ENCODE measurements around the gene SARS1.
A peak's percentile ranks its signal among the peaks of the same experiment; 100 is the strongest.
"Not testable (repeated sequence)": the region's sequence is repeated elsewhere in the genome, so short reads cannot be mapped to it uniquely, and the experiment has no call there.

The SARS1 gene

DNA sequence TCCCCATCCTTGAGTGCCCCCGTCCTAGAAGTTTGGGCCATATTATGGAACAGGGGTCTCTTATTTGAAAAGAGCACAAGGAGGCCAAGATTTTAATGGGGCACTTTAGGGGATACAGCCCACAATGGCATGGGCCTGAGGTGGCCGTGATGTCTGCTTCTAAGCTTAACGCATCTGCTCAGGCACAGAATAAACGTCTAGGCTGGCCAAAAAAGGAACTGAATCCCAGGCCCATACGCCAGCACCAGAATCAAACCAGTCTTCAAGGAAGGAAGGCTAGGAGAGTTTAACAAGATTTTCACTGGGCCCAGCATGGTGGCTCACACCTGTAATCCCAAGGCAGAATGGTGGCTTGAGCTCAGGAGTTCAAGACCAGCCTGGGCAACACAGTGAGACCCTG lies 9.2 kb upstream of the SARS1 start:
- Mint-ChIP-seq H3K36me3 (no peaks in the 10 kb centered on the region), H3K4me3 (no peak overlapping the region), H3K27ac (no peak overlapping the region), H3K27me3 (no peaks in the 10 kb centered on the region), H3K9me3 (ENCODE audit: low read depth) (no peaks in the 10 kb centered on the region), H3K4me1 (ENCODE audit: low read depth) (peaks cover 10% of the 10 kb centered on the region)

DNA sequence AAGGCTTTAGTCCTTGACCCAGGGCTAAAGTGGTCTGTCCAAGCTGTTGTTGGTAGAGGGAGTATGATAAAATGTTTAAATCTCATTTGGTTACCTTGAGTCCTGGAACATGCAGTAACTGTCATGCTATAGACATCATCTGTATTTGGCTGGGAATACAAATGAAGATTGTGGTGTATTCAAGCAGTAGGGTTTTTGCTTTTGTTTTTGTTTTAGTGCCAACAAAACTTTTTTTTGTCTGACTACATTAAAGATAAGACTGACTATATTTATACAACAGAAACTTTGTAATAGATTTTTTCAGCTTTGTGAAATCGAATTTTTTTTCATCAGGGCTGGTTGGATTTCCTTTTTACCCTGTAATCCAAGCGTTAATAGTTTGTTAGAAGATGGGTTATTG lies 7.4 kb upstream of the SARS1 start:
- Mint-ChIP-seq H3K9me3 (ENCODE audit: low read depth) (no peaks in the 10 kb centered on the region), H3K4me1 (ENCODE audit: low read depth) (no peaks in the 10 kb centered on the region), H3K4me3 (no peak overlapping the region), H3K36me3 (no peaks in the 10 kb centered on the region), H3K27me3 (no peaks in the 10 kb centered on the region), H3K27ac (no peak overlapping the region)

DNA sequence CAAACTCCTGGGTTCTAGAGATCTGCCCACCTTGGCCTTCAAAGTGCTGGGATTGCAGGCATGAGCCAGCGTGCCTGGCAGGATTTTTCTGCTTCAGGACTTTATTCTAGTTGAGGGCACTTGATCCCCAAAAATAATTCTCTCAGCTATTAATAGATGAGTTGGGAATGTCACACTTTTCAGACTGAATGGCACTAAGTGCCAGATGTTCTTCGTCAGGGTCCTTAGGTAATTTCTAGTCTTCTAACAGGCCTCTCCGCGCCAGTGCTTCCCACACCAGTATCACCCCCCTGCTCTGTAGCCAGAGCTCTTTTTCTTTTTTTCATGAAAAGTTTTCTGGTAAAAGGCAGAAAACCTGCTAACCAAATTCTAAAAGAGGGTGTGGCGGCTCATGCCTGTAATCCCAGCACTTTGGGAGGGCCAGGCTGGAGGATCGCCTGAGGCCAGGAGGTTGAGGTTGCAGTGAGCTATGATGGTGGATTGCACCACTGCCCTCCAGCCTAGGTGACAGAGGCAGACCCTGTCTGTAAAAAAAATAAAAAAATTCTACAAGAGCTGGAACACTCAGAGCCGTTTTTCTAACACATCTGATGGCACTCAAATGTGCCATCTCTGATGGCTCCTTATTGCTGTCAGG lies 6.1 kb upstream of the SARS1 start:
- Mint-ChIP-seq H3K27me3 (no peaks in the 10 kb centered on the region), H3K36me3 (no peaks in the 10 kb centered on the region), H3K4me1 (ENCODE audit: low read depth) (no peaks in the 10 kb centered on the region), H3K27ac (no peak overlapping the region), H3K4me3 (no peak overlapping the region), H3K9me3 (ENCODE audit: low read depth) (no peaks in the 10 kb centered on the region)

DNA sequence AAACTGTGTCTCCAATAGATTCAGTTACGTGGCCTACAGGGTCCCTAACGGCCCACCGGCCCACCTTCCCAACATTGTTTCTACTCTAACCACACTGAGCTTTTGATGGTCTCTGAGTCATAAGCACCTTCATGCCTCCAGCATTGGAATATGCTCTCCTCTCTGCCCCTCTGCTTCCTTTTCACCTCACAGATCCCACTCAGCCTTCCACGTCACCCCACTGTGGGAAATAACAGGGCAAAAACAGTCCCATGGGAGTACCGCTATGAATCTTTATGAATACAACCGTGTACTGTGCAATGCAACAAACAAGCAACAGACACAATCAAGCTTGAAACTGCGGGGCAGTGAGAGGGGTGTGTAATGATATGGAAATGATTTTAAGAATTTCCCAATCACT lies 5.3 kb upstream of the SARS1 start:
- Mint-ChIP-seq H3K4me3 (no peak overlapping the region), H3K9me3 (ENCODE audit: low read depth) (no peaks in the 10 kb centered on the region), H3K4me1 (ENCODE audit: low read depth) (peaks cover 1% of the 10 kb centered on the region), H3K27me3 (no peaks in the 10 kb centered on the region), H3K27ac (no peak overlapping the region), H3K36me3 (no peaks in the 10 kb centered on the region)

DNA sequence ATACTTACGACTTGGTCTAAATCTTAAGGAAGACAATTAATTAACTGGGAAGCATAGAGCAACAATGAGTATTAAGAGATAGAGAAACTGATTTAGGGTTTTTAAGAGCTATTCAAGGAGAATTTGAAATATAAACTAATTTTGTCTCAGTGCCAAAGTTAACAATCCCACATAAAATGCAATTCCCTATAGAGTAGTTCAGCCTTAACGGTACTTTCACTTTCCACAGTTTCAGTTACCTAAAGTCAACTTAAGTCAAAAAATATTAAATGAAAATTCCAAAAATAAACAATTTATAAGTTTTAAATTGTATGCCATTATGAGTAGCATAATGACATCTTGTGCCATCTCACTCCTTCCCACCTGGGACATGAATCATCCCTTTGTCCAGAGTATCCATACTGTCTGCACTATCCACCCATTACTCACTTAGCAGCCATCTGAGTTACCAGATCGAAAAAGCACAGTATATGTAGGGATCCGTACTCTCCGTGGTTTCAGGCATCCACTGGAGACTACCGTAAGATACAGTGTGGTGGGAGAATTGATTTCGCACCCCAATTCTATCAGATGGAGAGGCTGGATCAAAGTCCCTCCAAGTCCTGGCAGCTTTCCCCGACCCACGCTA lies 4.8 kb upstream of the SARS1 start:
- Mint-ChIP-seq H3K9me3 (ENCODE audit: low read depth) (no peaks in the 10 kb centered on the region), H3K4me3 (no peak overlapping the region)

DNA sequence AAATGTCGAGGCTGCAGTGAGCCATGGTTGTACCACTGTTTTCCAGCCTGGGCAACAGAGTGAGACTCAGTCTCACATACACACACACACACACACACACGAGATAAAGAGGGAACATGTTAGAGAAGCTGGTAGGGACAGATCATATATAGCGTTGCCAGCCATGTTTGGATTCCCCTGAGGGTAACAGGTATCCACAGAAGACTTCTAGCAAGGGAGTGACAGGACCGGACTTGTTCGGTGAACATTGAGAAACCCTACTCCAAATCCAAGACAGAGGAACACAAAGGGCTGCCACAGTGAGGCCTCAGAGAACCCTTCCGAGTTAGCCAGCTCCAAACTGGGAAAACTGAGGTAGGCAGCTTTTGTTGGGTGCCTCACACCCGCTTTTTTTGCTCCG lies 3.7 kb upstream of the SARS1 start:
- Mint-ChIP-seq H3K4me3 (no peak overlapping the region), H3K9me3 (ENCODE audit: low read depth) (no peaks in the 10 kb centered on the region), H3K36me3 (peaks cover 6% of the 10 kb centered on the region), H3K27me3 (no peaks in the 10 kb centered on the region), H3K4me1 (ENCODE audit: low read depth) (peaks cover 8% of the 10 kb centered on the region), H3K27ac (no peak overlapping the region)

More for the DNA sequence above, 4.8 kb upstream of the SARS1 start:
- no peaks in the 10 kb centered on the region for H3K36me3 Mint-ChIP-seq
- no peaks in the 10 kb centered on the region for H3K27me3 Mint-ChIP-seq
- H3K4me1 Mint-ChIP-seq (ENCODE audit: low read depth): peaks cover 2% of the 10 kb centered on the region
- H3K27ac Mint-ChIP-seq: no peak overlapping the region

DNA sequence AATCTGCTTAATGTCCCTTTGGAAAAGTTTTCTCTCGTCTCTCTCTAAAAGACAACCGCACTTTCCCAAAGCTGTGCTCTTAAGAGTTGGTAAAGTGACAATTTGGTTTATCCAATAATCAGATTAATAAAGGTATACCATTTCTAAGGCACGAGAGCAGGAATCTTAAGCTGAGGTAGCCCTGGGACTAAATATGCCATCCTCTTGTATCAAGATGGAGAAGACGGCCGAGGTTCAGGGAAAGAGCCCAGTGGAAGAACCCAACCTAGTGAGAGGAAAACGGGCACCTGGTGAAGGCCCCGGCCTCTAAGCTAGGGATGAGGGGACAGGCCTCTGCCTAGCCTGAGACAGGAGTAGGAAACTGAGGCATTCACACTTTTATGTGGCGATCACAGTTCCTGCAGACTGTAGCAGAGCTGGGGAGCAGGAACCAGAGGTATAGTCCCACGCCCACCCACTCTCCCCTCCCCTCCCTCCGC lies 334 bp upstream of the SARS1 start:
- Mint-ChIP-seq H3K36me3 (peaks cover 13% of the 10 kb centered on the region), H3K4me3 (peak overlapping the region; percentile 98), H3K27ac (peak overlapping the region; percentile 94), H3K4me1 (ENCODE audit: low read depth) (peaks cover 33% of the 10 kb centered on the region), H3K27me3 (no peaks in the 10 kb centered on the region), H3K9me3 (ENCODE audit: low read depth) (no peaks in the 10 kb centered on the region)

DNA sequence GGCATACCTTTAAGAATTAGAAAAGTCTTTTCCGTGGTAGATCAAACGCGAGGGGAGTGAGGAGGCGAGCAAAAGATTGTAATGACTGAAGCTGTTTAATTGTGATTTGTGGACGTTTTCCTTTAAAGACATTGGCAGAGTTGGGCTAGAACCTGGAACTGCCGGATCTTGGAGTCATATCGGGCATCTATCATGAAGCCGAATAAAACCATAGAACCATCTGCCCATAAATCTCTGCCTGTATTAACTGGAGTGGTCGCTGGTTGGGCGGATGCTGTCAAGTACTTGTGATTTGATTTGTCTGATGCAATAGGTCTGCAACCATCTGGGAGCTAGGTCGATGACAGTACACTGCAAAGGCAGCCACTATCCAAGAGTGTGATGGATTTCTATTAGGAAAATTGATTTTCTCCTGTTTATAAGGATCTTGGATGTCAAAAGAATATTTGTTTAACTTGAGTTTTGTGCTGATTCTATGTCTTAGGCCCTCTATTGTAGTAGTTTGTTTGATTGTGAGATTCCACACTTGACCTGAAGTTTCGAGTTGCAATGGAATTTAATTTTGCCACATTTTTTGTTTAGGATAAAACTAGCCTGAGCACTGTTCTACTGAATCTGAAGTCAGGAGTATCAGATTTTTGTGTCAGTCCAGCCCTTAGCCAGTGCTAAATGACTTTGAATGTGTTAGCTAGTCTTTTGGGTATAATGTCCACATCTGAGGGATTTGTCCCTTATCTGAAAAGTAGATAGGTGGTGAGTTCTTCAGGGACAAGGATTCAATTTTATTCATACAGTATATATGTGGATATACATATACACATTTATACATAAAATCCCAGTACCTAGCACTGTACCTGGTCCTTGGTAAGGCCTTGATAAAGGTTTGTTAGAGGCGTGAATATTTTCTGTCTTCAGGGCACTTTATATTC lies 1.2 kb downstream of the SARS1 start:
- H3K4me1 Mint-ChIP-seq (ENCODE audit: low read depth): peaks cover 39% of the 10 kb centered on the region
- H3K27me3 Mint-ChIP-seq: no peaks in the 10 kb centered on the region
- H3K4me3 Mint-ChIP-seq: peak overlapping the region; percentile 98
- H3K27ac Mint-ChIP-seq: peak overlapping the region; percentile 94
- no peaks in the 10 kb centered on the region for H3K9me3 Mint-ChIP-seq (ENCODE audit: low read depth)
- H3K36me3 Mint-ChIP-seq: peaks cover 13% of the 10 kb centered on the region

DNA sequence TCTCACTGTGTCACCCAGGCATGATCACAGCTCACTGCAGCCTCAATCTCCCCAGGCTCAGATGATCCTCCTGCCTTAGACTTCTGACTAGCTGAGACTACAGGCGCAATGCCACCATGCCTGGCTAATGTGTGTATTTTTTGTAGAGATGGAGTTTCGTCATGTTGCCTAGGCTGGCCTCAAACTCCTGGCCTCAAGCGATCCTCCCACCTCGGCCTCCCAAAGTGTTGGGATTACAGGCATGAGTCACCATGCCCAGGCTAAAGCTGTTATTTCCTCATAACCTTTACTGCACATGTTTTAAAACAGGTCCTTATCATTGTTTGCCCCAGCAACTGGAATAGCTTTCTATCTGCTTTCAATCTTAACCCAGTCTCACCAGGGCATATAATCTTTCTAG lies 2.9 kb downstream of the SARS1 start:
- Mint-ChIP-seq H3K27ac (peak overlapping the region; percentile 94), H3K4me1 (ENCODE audit: low read depth) (peaks cover 51% of the 10 kb centered on the region), H3K4me3 (peak overlapping the region; percentile 98), H3K9me3 (ENCODE audit: low read depth) (no peaks in the 10 kb centered on the region), H3K36me3 (peaks cover 15% of the 10 kb centered on the region), H3K27me3 (no peaks in the 10 kb centered on the region)

DNA sequence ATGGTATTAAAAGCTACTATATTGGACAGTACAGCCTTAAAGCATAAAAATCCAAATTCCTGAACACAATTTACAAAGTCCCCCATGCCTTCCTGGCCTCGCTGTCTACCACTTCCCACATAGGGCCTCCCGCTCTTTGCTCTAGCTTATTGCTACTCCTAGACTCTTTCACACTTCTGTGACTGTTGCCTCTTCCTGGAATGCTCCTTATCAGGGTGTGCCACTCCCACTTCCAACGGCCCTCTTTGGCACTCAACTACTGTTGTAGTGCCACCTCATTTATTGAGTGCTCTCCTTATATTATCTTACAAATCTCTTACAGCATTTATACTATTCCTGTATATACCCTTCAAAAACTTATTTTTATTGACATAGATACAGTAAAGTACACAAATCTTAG lies 4.8 kb downstream of the SARS1 start:
- Mint-ChIP-seq H3K36me3 (peaks cover 19% of the 10 kb centered on the region), H3K4me1 (ENCODE audit: low read depth) (peaks cover 60% of the 10 kb centered on the region), H3K27ac (no peak overlapping the region), H3K9me3 (ENCODE audit: low read depth) (no peaks in the 10 kb centered on the region), H3K27me3 (no peaks in the 10 kb centered on the region), H3K4me3 (peak overlapping the region; percentile 53)

DNA sequence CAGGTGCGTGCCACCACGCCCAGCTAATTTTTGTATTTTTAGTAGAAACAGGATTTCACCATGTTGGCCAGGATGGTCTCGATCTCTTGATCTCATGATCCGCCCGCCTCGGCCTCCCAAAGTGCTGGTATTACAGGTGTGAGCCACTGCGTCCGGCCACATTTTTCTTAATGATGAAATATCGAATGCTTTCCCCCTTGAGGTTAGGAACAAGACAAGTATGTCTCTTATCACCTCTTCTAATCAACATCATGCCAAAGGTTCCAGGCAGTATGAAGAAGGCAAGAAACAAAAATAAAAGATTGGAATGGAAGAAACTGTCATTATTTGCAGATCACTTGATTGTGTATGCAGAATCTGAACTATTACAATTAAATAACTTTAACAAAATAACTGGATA lies 7.5 kb downstream of the SARS1 start:
- not testable (repeated sequence) for H3K27ac Mint-ChIP-seq; H3K27me3 Mint-ChIP-seq; H3K9me3 Mint-ChIP-seq (ENCODE audit: low read depth)
- Mint-ChIP-seq H3K36me3 (peaks cover 13% of the 10 kb centered on the region), H3K4me3 (peak overlapping the region; percentile 50), H3K4me1 (ENCODE audit: low read depth) (peaks cover 56% of the 10 kb centered on the region)

DNA sequence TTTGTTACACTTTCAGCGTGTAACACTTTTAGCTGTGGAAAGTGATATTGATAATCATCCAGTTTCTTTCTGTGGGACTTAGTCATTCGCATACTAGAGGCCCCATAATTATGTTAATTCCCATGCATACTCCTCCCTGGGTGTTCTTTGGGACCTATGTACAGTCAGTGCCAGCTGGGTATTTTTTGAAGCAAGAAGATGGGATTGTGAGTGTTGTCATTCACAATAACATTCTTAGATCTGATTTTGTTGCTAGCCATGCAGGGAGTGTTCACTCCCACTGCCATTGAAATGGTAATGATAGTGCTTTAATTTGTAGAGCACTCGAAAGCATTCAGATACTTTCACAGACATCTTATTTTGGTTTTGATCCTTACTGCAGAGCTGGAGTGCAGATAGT lies 11.6 kb downstream of the SARS1 start:
- H3K36me3 Mint-ChIP-seq: peaks cover 13% of the 10 kb centered on the region
- H3K27me3 Mint-ChIP-seq: no peaks in the 10 kb centered on the region
- H3K27ac Mint-ChIP-seq: peak overlapping the region; percentile 38
- H3K4me3 Mint-ChIP-seq: no peak overlapping the region
- H3K9me3 Mint-ChIP-seq (ENCODE audit: low read depth): no peaks in the 10 kb centered on the region
- peaks cover 34% of the 10 kb centered on the region for H3K4me1 Mint-ChIP-seq (ENCODE audit: low read depth)

DNA sequence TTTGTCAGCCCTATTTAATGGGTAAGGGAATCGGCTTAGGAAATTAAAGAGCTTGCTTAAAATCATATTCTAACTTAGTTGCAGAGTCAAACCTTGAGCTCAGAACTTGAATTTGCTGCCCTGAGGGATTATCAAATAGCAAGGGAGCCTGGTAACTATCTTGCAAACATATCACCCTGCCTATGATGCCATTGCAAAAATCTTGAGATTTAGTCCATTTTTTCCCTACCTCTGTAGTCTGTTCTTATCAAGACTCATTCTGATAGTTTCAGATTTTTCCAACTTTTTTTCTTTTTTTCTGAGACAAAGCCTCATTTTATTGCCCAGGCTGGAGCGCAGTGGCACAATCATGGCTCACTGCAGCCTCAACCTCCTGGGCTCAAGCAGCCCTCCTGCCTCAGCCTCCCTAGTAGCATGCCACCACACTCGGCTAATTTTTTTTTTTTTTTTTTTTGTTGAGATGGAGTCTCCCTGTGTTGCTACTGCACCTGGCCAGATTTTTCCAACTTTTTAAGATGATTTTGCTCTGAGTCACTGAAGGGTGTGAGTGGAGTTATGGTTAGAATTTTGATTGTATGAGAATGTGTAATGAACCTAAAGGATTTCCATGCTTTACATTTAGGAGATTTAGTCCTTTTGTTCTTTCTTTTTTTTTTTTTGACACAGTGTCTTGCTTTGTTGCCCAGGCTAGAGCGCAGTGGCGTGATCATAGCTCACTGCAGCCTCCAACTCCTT lies 12.2 kb downstream of the SARS1 start:
- H3K4me3 Mint-ChIP-seq: no peak overlapping the region
- no peaks in the 10 kb centered on the region for H3K9me3 Mint-ChIP-seq (ENCODE audit: low read depth)
- peaks cover 31% of the 10 kb centered on the region for H3K4me1 Mint-ChIP-seq (ENCODE audit: low read depth)
- peaks cover 13% of the 10 kb centered on the region for H3K36me3 Mint-ChIP-seq
- no peaks in the 10 kb centered on the region for H3K27me3 Mint-ChIP-seq
- peak overlapping the region; percentile 38 for H3K27ac Mint-ChIP-seq

DNA sequence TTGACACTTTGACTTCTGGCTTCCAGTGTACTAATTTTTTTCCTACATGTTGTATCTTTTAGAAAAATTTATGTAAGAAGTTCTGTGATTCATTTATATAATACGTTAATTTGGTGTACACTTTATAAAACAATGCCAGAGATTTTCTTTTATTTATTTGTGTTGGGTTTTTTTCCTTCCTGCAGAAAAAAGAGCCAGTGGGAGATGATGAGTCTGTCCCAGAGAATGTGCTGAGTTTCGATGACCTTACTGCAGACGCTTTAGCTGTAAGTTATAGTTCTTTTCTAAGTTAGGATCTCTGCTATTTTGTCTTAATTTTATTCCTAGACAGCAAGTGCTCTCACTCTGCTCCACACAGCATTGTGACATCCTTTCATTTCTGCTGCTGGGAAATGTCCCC lies 14.4 kb downstream of the SARS1 start:
- H3K4me1 Mint-ChIP-seq (ENCODE audit: low read depth): peaks cover 17% of the 10 kb centered on the region
- no peaks in the 10 kb centered on the region for H3K9me3 Mint-ChIP-seq (ENCODE audit: low read depth)
- H3K27ac Mint-ChIP-seq: no peak overlapping the region
- H3K4me3 Mint-ChIP-seq: no peak overlapping the region
- H3K36me3 Mint-ChIP-seq: peaks cover 6% of the 10 kb centered on the region
- no peaks in the 10 kb centered on the region for H3K27me3 Mint-ChIP-seq
